ENCODE measurements around the gene WASL. TPM values are rescaled to one million over a fixed set of nuclear protein-coding genes. Genes with fewer than 3 reads are reported as not detected.

WASL gene
- total and polyA plus RNA-seq, 7 donors, result 17.6 to 37.8 (median 31.0) TPM

GRCh38 chr7:123792547-123792946 lies 43.7 kb upstream of the WASL start:
- no peak for TF ChIP-seq CTCF (IDR thresholded peaks at IDR 0.05)
- no peak for DNase-seq
- intact Hi-C loops (cut with DNase I), result no loop called here
- WGBS, 3 donors, result 33 to 67% (median 47%) methylated on average over 1 of the region's 1 CpG
- ATAC-seq, result no peak
- Histone ChIP-seq H3K9me3 (no peaks in the 10 kb centered on the region), H3K4me1 (peaks cover 2% of the 10 kb centered on the region), H3K36me3 (ENCODE audit: insufficient read depth in 1 of 2, low read depth in 1 of 2) (no peaks in the 10 kb centered on the region), H3K27me3 (ENCODE audit: insufficient read depth in 3 of 3, low read length in 2 of 3) (no peaks in the 10 kb centered on the region), H3K27ac (no peak overlapping the region), H3K4me3 (no peak overlapping the region)

GRCh38 chr7:123791001-123791400 lies 42.2 kb upstream of the WASL start:
- Histone ChIP-seq H3K27ac (no peak overlapping the region), H3K27me3 (ENCODE audit: insufficient read depth in 3 of 3, low read length in 2 of 3) (no peaks in the 10 kb centered on the region), H3K9me3 (no peaks in the 10 kb centered on the region), H3K4me3 (no peak overlapping the region), H3K4me1 (no peaks in the 10 kb centered on the region), H3K36me3 (ENCODE audit: insufficient read depth in 1 of 2, low read depth in 1 of 2) (no peaks in the 10 kb centered on the region)
- intact Hi-C loops (cut with DNase I), result no loop called here
- DNase-seq (no peak), ATAC-seq (no peak)
- no peak for TF ChIP-seq CTCF (IDR thresholded peaks at IDR 0.05)
- WGBS, 3 donors, result 86 to 92% (median 92%) methylated on average over 5 of the region's 5 CpGs

- no peak for ATAC-seq
- intact Hi-C loops (cut with DNase I), result no loop called here
Observed at GRCh38 chr7:123789817-123790216, 41.0 kb upstream of the WASL start.

GRCh38 chr7:123789206-123789784 lies 40.5 kb upstream of the WASL start:
- Histone ChIP-seq H3K4me3 (no peak overlapping the region), H3K9me3 (no peaks in the 10 kb centered on the region), H3K27me3 (ENCODE audit: insufficient read depth in 3 of 3, low read length in 2 of 3) (no peaks in the 10 kb centered on the region), H3K36me3 (ENCODE audit: insufficient read depth in 1 of 2, low read depth in 1 of 2) (no peaks in the 10 kb centered on the region), H3K4me1 (no peaks in the 10 kb centered on the region), H3K27ac (no peak overlapping the region)
- intact Hi-C loops (cut with DNase I), result no loop called here
- no peak for TF ChIP-seq CTCF (IDR thresholded peaks at IDR 0.05)
- DNase-seq (no peak), ATAC-seq (no peak)
- WGBS, 3 donors, result 89 to 91% (median 90%) methylated on average over 4 of the region's 4 CpGs

More at GRCh38 chr7:123789817-123790216, 41.0 kb upstream of the WASL start:
- Histone ChIP-seq H3K36me3 (ENCODE audit: insufficient read depth in 1 of 2, low read depth in 1 of 2) (no peaks in the 10 kb centered on the region), H3K27me3 (ENCODE audit: insufficient read depth in 3 of 3, low read length in 2 of 3) (no peaks in the 10 kb centered on the region), H3K9me3 (no peaks in the 10 kb centered on the region), H3K27ac (no peak overlapping the region), H3K4me3 (no peak overlapping the region), H3K4me1 (no peaks in the 10 kb centered on the region)
- no peak for DNase-seq
- WGBS, 3 donors, result 80 to 85% (median 85%) methylated on average over 3 of the region's 3 CpGs
- no peak for TF ChIP-seq CTCF (IDR thresholded peaks at IDR 0.05)

- no peak for DNase-seq
- Histone ChIP-seq H3K27me3 (ENCODE audit: insufficient read depth in 3 of 3, low read length in 2 of 3) (no peaks in the 10 kb centered on the region), H3K4me1 (no peaks in the 10 kb centered on the region), H3K36me3 (ENCODE audit: insufficient read depth in 1 of 2, low read depth in 1 of 2) (no peaks in the 10 kb centered on the region), H3K9me3 (no peaks in the 10 kb centered on the region), H3K27ac (no peak overlapping the region), H3K4me3 (no peak overlapping the region)
- 82 to 89% (median 86%) methylated on average over 2 of the region's 2 CpGs for WGBS, 3 donors
- no peak for TF ChIP-seq CTCF (IDR thresholded peaks at IDR 0.05)
- intact Hi-C loops (cut with DNase I), result no loop called here
- no peak for ATAC-seq
Observed at GRCh38 chr7:123788584-123788983, 39.8 kb upstream of the WASL start.

All from psoas muscle (tissue), 8 donors.